HG02571 (cell line): ENCODE measurements around the gene WHRN.
A peak's percentile ranks its signal among the peaks of the same experiment; 100 is the strongest.

Experiments used
- ATAC-seq: cut with Tn5 transposase; IDR thresholded peaks from one replicate; pipeline ENCODE4 v1.9.1; 2021; ENCODE audit warnings: mild to moderate bottlenecking, moderate library complexity; ENCODE audit not compliant: unreplicated experiment

Gene WHRN

GRCh38 chr9:114404531-114404930, 100.7 kb downstream of the WHRN start:
- no peak for ATAC-seq

GRCh38 chr9:114403153-114403756, 102.0 kb downstream of the WHRN start:
- no peak for ATAC-seq

- no peak for ATAC-seq
These were observed 103.9 kb downstream of the WHRN start for GRCh38 chr9:114401344-114401743.

- ATAC-seq: no peak
These were observed 104.5 kb downstream of the WHRN start for GRCh38 chr9:114400772-114401171.

GRCh38 chr9:114400219-114400618, 105.1 kb downstream of the WHRN start:
- no peak for ATAC-seq

- ATAC-seq: no peak
These were observed 105.9 kb downstream of the WHRN start for GRCh38 chr9:114399381-114399780.

- ATAC-seq: peak; percentile 80
These were observed 107.2 kb downstream of the WHRN start for GRCh38 chr9:114397848-114398605.

GRCh38 chr9:114397219-114397847, 107.9 kb downstream of the WHRN start:
- ATAC-seq: no peak

GRCh38 chr9:114396558-114397218, 108.6 kb downstream of the WHRN start:
- ATAC-seq: no peak

- ATAC-seq: no peak
These were observed 109.5 kb downstream of the WHRN start for GRCh38 chr9:114395768-114396167.

GRCh38 chr9:114395334-114395617, 110.0 kb downstream of the WHRN start:
- no peak for ATAC-seq

- ATAC-seq: no peak
These were observed 110.5 kb downstream of the WHRN start for GRCh38 chr9:114394523-114395333.

GRCh38 chr9:114392749-114393112, 112.5 kb downstream of the WHRN start:
- no peak for ATAC-seq

GRCh38 chr9:114390952-114391351, 114.3 kb downstream of the WHRN start:
- no peak for ATAC-seq

- no peak for ATAC-seq
These were observed 115.5 kb downstream of the WHRN start for GRCh38 chr9:114389612-114390368.

GRCh38 chr9:114388764-114389375, 116.4 kb downstream of the WHRN start:
- no peak for ATAC-seq

- ATAC-seq: no peak
These were observed 117.0 kb downstream of the WHRN start for GRCh38 chr9:114388357-114388682.

- ATAC-seq: no peak
These were observed 117.5 kb downstream of the WHRN start, which contains the start of gene AKNA for GRCh38 chr9:114387680-114388356. AKNA (minus strand) TSS chr9:114387982; CDS start chr9:114381333, 6,649 bp downstream.

GRCh38 chr9:114386886-114387679, 118.2 kb downstream of the WHRN start:
- no peak for ATAC-seq
